ENCODE results near the gene SOD1.

DNA sequence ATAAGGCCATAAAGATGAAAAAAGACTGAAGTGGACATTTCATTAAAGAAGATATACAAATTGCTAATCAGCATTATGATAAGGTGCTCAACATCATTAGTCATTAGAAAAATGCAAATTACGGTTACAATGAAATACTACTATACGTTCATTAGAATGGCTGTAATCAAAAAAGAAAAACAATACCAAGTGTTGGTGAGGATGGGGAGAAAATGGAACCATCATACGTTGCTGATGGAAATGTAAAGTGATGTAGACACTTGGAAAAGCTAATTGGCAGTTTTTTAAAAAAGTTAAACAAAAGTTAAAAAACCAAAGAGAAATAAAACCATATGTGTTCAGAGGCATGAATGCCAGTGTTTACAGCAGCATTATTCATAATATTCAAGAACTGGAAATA lies 8.6 kb upstream of the SOD1 start:
- TF ChIP-seq POLR2A (IDR thresholded peaks at IDR 0.05; ENCODE audit: low read length) (no peak), GATA1 (IDR thresholded peaks at IDR 0.05; ENCODE audit: low read depth, low read length) (no peak)

Measured in erythroblast (primary cell).